GM19035 (cell line): ENCODE results near the gene FCRL3.

Experiments used
- ATAC-seq: cut with Tn5 transposase; IDR thresholded peaks from one replicate; pipeline ENCODE4 v1.9.1; 2021; ENCODE audit not compliant: unreplicated experiment

The FCRL3 gene

GRCh38 chr1:157691285-157691920 lies 9.2 kb downstream of the FCRL3 start:
- no peak for ATAC-seq

- ATAC-seq = no peak
These were observed 17.7 kb downstream of the FCRL3 start for GRCh38 chr1:157682710-157683437.

- ATAC-seq = no peak
These were observed 21.8 kb downstream of the FCRL3 start for GRCh38 chr1:157678721-157679120.

DNA sequence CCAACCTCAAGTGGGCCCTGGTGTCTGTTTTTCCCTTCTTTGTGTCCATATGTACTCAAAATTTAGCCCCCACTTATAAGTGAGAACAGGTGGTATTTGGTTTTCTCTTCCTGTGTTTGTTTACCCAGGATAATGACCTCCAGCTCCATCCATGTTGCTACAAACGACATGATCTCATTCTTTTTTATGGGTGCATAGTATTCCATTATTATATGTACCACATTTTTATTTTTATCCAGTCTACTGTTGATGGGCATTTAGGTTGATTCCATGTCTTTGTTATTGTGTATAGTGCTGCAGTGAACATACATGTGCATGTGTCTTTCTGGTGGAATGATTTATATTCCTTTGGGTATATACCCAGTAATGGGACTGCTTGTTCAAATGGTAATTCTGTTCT lies 27.6 kb downstream of the FCRL3 start:
- ATAC-seq = no peak

GRCh38 chr1:157671895-157672294 lies 28.7 kb downstream of the FCRL3 start:
- ATAC-seq = no peak

- no peak for ATAC-seq
These were observed 40.9 kb downstream of the FCRL3 start for GRCh38 chr1:157659576-157660247.

DNA sequence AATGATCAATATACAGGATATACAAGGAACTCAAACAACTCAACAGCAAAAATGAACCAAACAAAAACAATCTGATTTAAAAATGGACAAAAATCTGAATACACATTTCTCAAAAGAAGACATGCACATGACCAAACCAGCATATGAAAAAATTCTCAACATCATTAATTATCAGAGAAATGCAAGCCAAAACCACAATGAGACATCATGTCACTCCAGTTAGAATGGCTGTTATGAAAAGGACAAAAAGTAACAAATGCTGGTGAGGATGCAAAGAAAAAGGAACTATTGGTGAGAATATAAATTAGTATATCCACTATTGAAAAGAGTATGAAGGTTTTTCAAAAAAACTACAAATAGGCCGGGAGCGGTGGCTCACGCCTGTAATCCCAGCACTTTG lies 42.0 kb downstream of the FCRL3 start:
- ATAC-seq = no peak

DNA sequence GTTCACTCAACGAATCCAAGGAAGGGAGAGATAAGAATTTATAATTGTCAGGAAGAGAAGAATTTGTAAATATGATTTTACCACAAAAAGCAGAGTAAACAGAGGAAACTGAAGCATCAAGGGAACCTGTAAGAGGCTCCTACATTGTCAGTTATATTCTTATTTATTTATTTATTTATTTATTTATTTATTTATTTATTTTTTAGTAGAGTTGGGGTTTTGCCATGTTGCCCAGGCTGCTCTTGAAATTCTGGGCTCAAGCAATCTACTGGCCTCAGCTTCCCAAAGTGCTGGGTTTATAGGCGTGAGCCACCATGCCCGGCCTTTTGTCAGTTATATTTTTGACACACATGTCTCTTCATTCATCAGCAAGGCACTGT lies 47.1 kb downstream of the FCRL3 start:
- peak; percentile 22 for ATAC-seq

GRCh38 chr1:157652859-157653493 lies 47.6 kb downstream of the FCRL3 start:
- ATAC-seq = peak; percentile 99

GRCh38 chr1:157648317-157648716 lies 52.3 kb downstream of the FCRL3 start:
- ATAC-seq = no peak

DNA sequence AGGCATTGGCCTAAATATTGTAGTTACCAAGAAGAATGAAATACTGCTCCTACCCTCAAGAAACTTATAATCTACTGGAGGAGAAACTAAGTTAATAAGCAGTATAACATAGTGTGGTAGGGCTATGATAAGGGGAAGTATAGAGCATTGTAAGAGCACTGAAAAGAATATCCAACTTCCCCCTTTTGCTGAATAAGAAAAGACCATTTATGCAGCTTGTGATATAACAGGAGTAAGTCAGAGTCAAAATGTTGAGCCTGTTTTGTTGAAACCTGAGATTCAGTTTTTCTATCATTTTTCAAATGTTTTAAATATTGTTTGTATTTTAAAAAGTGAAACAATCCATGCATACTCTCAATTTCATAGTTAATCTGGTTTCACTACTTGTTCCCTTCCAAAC lies 54.4 kb downstream of the FCRL3 start:
- ATAC-seq = no peak

DNA sequence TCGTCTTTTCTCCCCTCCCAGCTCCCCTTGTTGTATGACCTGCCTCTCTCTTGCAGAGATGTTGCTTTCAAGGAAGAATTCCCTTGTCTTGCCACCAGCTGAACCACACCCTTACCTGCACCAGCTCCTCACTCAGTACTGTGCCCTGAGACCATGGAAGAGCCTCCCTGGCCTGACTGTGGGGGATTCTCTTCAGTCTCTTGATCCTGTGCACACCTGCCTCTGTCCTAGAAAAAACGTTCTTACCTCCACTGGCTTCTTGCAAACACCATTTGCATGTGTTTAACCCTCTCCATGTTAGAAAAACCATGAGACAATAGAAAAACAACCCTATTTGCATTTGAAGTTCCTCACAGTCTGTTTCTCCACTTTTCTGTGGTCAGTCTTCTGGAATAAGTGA lies 59.4 kb downstream of the FCRL3 start:
- ATAC-seq = no peak

DNA sequence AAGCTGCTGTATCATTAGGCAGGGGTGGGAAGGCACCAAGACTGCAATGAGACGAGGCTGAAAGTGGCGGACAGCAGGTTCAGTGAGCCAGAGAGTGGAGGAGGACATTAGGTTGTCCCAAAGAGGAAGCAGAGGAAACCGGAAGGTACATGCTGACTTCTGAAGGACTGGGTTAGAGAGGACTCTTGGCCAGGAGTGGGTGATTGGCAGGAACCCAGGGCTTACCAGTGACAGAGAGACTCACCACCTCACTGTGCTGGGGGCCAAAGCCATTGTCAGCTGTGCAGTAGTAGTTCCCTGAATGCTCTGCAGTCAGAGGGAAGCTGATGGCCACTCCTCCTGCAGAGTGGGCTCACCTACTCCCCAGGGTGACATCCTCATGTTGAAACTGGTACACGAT lies 60.8 kb downstream of the FCRL3 start:
- ATAC-seq = no peak

GRCh38 chr1:157628773-157629172 lies 71.8 kb downstream of the FCRL3 start:
- no peak for ATAC-seq
